K562 (cell line): ENCODE data around the gene ALK. TPM values are rescaled to one million over a fixed set of nuclear protein-coding genes. Genes with fewer than 3 reads are reported as not detected.

Experiments
- ATAC-seq: fragments of 200-7000 bp; cut with Tn5 transposase; 3 replicates; pipeline ENCODE4 v1.9.1; 2020; ENCODE audit warnings: moderate library complexity
- BruUV-seq: library from RNA; stranded (reverse); fragments of 400-500 nt; replicated peaks from 2 replicates; lab custom pipeline; 2021; lab: Mats Ljungman, UMichigan
- CTCF ChIA-PET: fragments of 300-600 bp; formaldehyde crosslinking; extraction: SDS; loops from one replicate; lab custom pipeline; 2021; ENCODE audit warnings: low intra/inter-chr PET ratio; lab: Yijun Ruan, JAX
- POLR2A ChIA-PET: fragments of 300-600, 350-650 bp; sonication (Branson Sonifier 250); formaldehyde crosslinking; extraction: SDS; loops from one replicate; lab custom pipeline; 2021; ENCODE audit warnings: antibody characterized with exemption, inconsistent platforms; lab: Yijun Ruan, JAX
- DNase-seq, 4 experiments: peaks; one replicate each; pipeline versions ENCODE4 v3.0.0 to v3.0.0-alpha.2; 2011 to 2018; ENCODE audit warnings: low spot score in 3 of 4, mixed read lengths in 3 of 4; ENCODE audit errors: extremely low read depth in 1 of 4
- FAIRE-seq: peaks from 2 replicates; lab custom pipeline; 2011; peaks lifted over from hg19 to GRCh38; lab: Jason Lieb, UNC
- H2AFZ ChIP-seq: 2 replicates; pipeline ENCODE4 v1.6.0; 2011; ENCODE audit warnings: low read depth, low read length, control low read depth, inconsistent platforms
- H3K27ac ChIP-seq: fragments of 200-600 bp; 3 replicates; pipeline ENCODE4 v1.8.0; 2011; ENCODE audit warnings: low read depth, mild to moderate bottlenecking, control low read depth, inconsistent platforms, low read length, moderate library complexity, mixed read lengths; ENCODE audit errors: extremely low read depth
- H3K27me3 ChIP-seq, 2 experiments: fragments of 300-600 bp in 1 of 2; 2 replicates in 1 of 2; 3 replicates in 1 of 2; pipeline versions ENCODE4 v1.6.0 to v1.8.0; 2011; ENCODE audit warnings: inconsistent platforms in 2 of 2, low read length in 2 of 2, mild to moderate bottlenecking in 1 of 2, mixed read lengths in 1 of 2, moderate library complexity in 1 of 2; ENCODE audit not compliant: control insufficient read depth in 2 of 2, insufficient read depth in 2 of 2
- H3K36me3 ChIP-seq: fragments of 300-600 bp; 3 replicates; pipeline ENCODE4 v1.8.0; 2011; ENCODE audit warnings: mild to moderate bottlenecking, low read length, inconsistent platforms; ENCODE audit not compliant: control insufficient read depth, insufficient read depth
- H3K4me1 ChIP-seq, 2 experiments: fragments of 200-600 bp in 1 of 2; replicated peaks in 1 of 2; 2 replicates in 1 of 2; 3 replicates in 1 of 2; pipeline versions ENCODE4 v1.5.1 to v1.8.0; 2011; ENCODE audit warnings: inconsistent platforms in 2 of 2, low read length in 2 of 2, mild to moderate bottlenecking in 1 of 2, mixed read lengths in 1 of 2, moderate library complexity in 1 of 2; ENCODE audit not compliant: control insufficient read depth in 2 of 2, insufficient read depth in 2 of 2
- H3K4me2 ChIP-seq: 2 replicates; pipeline ENCODE4 v1.6.1; 2011; ENCODE audit warnings: low read length, control low read depth, inconsistent platforms, mixed read lengths; ENCODE audit not compliant: insufficient read depth
- H3K4me3 ChIP-seq: fragments of 200-600 bp; sonication (generic), shearing (Covaris generic); 2 replicates; pipeline ENCODE4 v1.5.1; 2016; ENCODE audit warnings: control low read depth, inconsistent platforms
- H3K79me2 ChIP-seq: fragments of 200-600 bp; 3 replicates; pipeline ENCODE4 v1.8.0; 2011; ENCODE audit warnings: low read length, inconsistent platforms; ENCODE audit not compliant: control insufficient read depth, insufficient read depth
- H3K9ac ChIP-seq, 2 experiments: 2 replicates each; pipeline versions ENCODE4 v1.6.0 to v1.6.1; 2011; ENCODE audit warnings: low read depth in 2 of 2, low read length in 2 of 2, control low read depth in 1 of 2, inconsistent platforms in 1 of 2, mild to moderate bottlenecking in 1 of 2, mixed read lengths in 1 of 2; ENCODE audit not compliant: insufficient read depth in 1 of 2
- H3K9me1 ChIP-seq: one replicate; pipeline ENCODE4 v1.6.0; 2011; ENCODE audit warnings: inconsistent platforms, mild to moderate bottlenecking, low read length, moderate library complexity; ENCODE audit not compliant: control insufficient read depth, insufficient read depth
- H3K9me3 ChIP-seq: replicated peaks from 2 replicates; pipeline ENCODE4 v1.5.1; 2011; ENCODE audit warnings: low read depth, low read length, inconsistent platforms; ENCODE audit not compliant: control insufficient read depth, insufficient read depth
- H4K20me1 ChIP-seq: replicated peaks from 2 replicates; pipeline ENCODE4 v1.6.1; 2011; ENCODE audit warnings: low read length, inconsistent platforms, mixed read lengths; ENCODE audit not compliant: control insufficient read depth, insufficient read depth
- EHMT2 ChIP-seq: fragments of 450-650 bp; IDR thresholded peaks from 2 replicates; pipeline ENCODE4 v1.6.1; 2018; ENCODE audit warnings: antibody characterized with exemption
- EWSR1 ChIP-seq: fragments of 450-650 bp; IDR thresholded peaks from 2 replicates; pipeline ENCODE4 v1.6.1; 2018; ENCODE audit warnings: borderline replicate concordance, mild to moderate bottlenecking, low read depth, moderate library complexity; ENCODE audit not compliant: partially characterized antibody
- FOS ChIP-seq: IDR thresholded peaks from 3 replicates; pipeline ENCODE4 v1.6.1; 2011; ENCODE audit not compliant: insufficient read length; ENCODE audit errors: extremely low read depth
- HDAC1 ChIP-seq, 2 experiments: fragments of 450-650 bp; IDR thresholded peaks; 2 replicates each; pipeline ENCODE4 v1.6.1; 2016 to 2017; ENCODE audit warnings: inconsistent platforms in 1 of 2, mild to moderate bottlenecking in 1 of 2, moderate library complexity in 1 of 2
- HNRNPL ChIP-seq: fragments of 200-400 bp; formaldehyde crosslinking; IDR thresholded peaks from 2 replicates; pipeline ENCODE4 v1.6.1; 2017; ENCODE audit warnings: low read depth, mild to moderate bottlenecking, low read length
- HNRNPLL ChIP-seq: fragments of 200-400 bp; formaldehyde crosslinking; IDR thresholded peaks from 2 replicates; pipeline ENCODE4 v1.6.1; 2017; ENCODE audit warnings: low read length, low read depth, mild to moderate bottlenecking; ENCODE audit not compliant: poor library complexity, severe bottlenecking
- PYGO2 ChIP-seq: fragments of 450-650 bp; IDR thresholded peaks from 2 replicates; pipeline ENCODE4 v1.6.1; 2016; ENCODE audit warnings: mild to moderate bottlenecking, missing genetic modification characterization, moderate library complexity, missing compliant biosample characterization
- SAP30 ChIP-seq: fragments of 200-600 bp; sonication (generic); IDR thresholded peaks from 2 replicates; pipeline ENCODE4 v1.6.1; 2012; ENCODE audit warnings: borderline replicate concordance, low read depth, mild to moderate bottlenecking, moderate library complexity, low read length, control low read depth, inconsistent platforms; ENCODE audit not compliant: insufficient read depth, poor library complexity, severe bottlenecking
- SIX5 ChIP-seq, 2 experiments: IDR thresholded peaks; 2 replicates each; pipeline ENCODE4 v1.6.1; 2011; ENCODE audit warnings: low read length in 2 of 2, borderline replicate concordance in 1 of 2, low read depth in 1 of 2, mild to moderate bottlenecking in 1 of 2, moderate library complexity in 1 of 2; ENCODE audit not compliant: insufficient read depth in 1 of 2
- SPI1 ChIP-seq: IDR thresholded peaks from 2 replicates; pipeline ENCODE4 v1.6.1; 2011; ENCODE audit warnings: low read depth, low read length, control low read depth, borderline replicate concordance
- SRSF7 ChIP-seq: fragments of 200-400 bp; formaldehyde crosslinking; optimal IDR thresholded peaks from 2 replicates; pipeline ENCODE3; 2017; ENCODE audit warnings: mild to moderate bottlenecking, low read depth, low read length
- ZBTB43 ChIP-seq: sonication (generic); formaldehyde crosslinking; IDR thresholded peaks from 2 replicates; pipeline ENCODE4 v1.8.0; 2023; ENCODE audit warnings: mild to moderate bottlenecking, missing genetic modification reagents
- ZNF124 ChIP-seq: sonication (generic); formaldehyde crosslinking; IDR thresholded peaks from 2 replicates; pipeline ENCODE4 v1.8.1; 2022; ENCODE audit warnings: missing genetic modification reagents
- ZNF174 ChIP-seq: fragments of 250-450 bp; sonication (Bioruptor Pico); IDR thresholded peaks from 2 replicates; pipeline ENCODE4 v1.4.0; 2020; ENCODE audit warnings: mild to moderate bottlenecking
- ZNF384 ChIP-seq: IDR thresholded peaks from 2 replicates; pipeline ENCODE4 v1.6.1; 2012; ENCODE audit warnings: low read depth, low read length, improper control_type of control experiment
- ZNF507 ChIP-seq: conservative IDR thresholded peaks from 2 replicates; pipeline ENCODE4 v1.6.1; 2017; ENCODE audit warnings: missing genetic modification characterization, missing compliant biosample characterization
- WGBS: fragments of 100-300 bp; shearing (Covaris generic); methylation state at CpG from one replicate; pipeline ENCODE4 v1.1.6; 2016; ENCODE audit warnings: low coverage, mixed read lengths; ENCODE audit not compliant: insufficient coverage; ENCODE audit errors: missing lambda C conversion rate; 5-methylcytosine and 5-hydroxymethylcytosine counted together
- in situ Hi-C: fragments of 300-500 bp; cut with MboI; formaldehyde crosslinking; loops from 4 replicates; pipeline ENCODE4 v1.15.0; 2018; ENCODE audit warnings: inconsistent platforms, mixed read lengths
- intact Hi-C: fragments of 100-400 bp; cut with micrococcal nuclease; formaldehyde crosslinking; loops from 2 replicates; pipeline ENCODE4 v1.14.2; 2022
- polyA plus RNA-seq, 8 experiments: library from polyadenylated mRNA; depleted of rRNA in 4 of 8; stranded (reverse) in 5 of 8; unstranded in 3 of 8; fragments of >200 nt; fragmentation: Nextera tagmentation in 2 of 8; fragmentation: Illumina TruSeq in 1 of 8; extraction: Ambion mirVana in 2 of 8; extraction: Trizol in 1 of 8; gene quantifications; 2 replicates each; pipeline versions ENCODE4 v1.2.1 to v1.2.3, GENCODE V29; 2011 to 2014; ENCODE audit warnings: inconsistent platforms in 1 of 8, missing spikeins in 1 of 8
- total RNA-seq, 7 experiments: library from RNA; depleted of rRNA in 6 of 7; stranded (reverse); fragments of >200 nt in 6 of 7; fragmentation: Illumina TruSeq in 2 of 7; extraction: Trizol in 2 of 7; gene quantifications; 2 replicates each; pipeline versions ENCODE4 v1.2.1 to v1.2.3, GENCODE V29; 2011 to 2021; ENCODE audit warnings: low replicate concordance in 1 of 7
- TF ChIP-seq, protein P1 (sequence below), 2 experiments: fragments of 450-650 bp; IDR thresholded peaks; 2 replicates each; pipeline ENCODE4 v1.6.1; 2016

Gene ALK
- total and polyA plus RNA-seq, 9 of the 15 experiments (the other 6 are each of a cell fraction or from before 2014, with no cell fraction given): not detected

- TF ChIP-seq HNRNPL (no peak), ZNF174 (CRISPR knock-in tag) (no peak), SPI1 (no peak), SAP30 (no peak), HNRNPLL (no peak), PYGO2 (no peak), SRSF7 (no peak), EWSR1 (no peak), FOS (no peak), ZNF124 (CRISPR knock-in tag) (no peak), SIX5 (IDR thresholded peaks at IDR 0.05; ENCODE audit: borderline replicate concordance in 1 of 2, insufficient read depth in 1 of 2, low read depth in 1 of 2, low read length in 2 of 2) (no peak), ZNF507 (tag) (no peak), ZNF384 (no peak), EHMT2 (no peak), HDAC1 (IDR thresholded peaks at IDR 0.05) (no peak), ZBTB43 (no peak)
- TF ChIP-seq, protein P1, sequence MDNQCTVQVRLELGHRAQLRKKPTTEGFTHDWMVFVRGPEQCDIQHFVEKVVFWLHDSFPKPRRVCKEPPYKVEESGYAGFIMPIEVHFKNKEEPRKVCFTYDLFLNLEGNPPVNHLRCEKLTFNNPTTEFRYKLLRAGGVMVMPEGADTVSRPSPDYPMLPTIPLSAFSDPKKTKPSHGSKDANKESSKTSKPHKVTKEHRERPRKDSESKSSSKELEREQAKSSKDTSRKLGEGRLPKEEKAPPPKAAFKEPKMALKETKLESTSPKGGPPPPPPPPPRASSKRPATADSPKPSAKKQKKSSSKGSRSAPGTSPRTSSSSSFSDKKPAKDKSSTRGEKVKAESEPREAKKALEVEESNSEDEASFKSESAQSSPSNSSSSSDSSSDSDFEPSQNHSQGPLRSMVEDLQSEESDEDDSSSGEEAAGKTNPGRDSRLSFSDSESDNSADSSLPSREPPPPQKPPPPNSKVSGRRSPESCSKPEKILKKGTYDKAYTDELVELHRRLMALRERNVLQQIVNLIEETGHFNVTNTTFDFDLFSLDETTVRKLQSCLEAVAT (IDR thresholded peaks at IDR 0.05): no peak
- TF ChIP-seq, all 486 proteins: peak for 0
- no peaks in the 10 kb centered on the region for H3K4me1 ChIP-seq
- no TSS peak for BruUV-seq
- no peak overlapping the region for H3K4me2 ChIP-seq
- POLR2A ChIA-PET: no interaction called here
- H3K79me2 ChIP-seq: no peaks in the 10 kb centered on the region
- peaks cover 0 to 9% of the 10 kb centered on the region in 2 experiments; a peak in 2 of 5 replicates for H3K27me3 ChIP-seq
- H3K4me3 ChIP-seq: no peak overlapping the region
- DNase-seq (no peak), FAIRE-seq (no peak), ATAC-seq (no peak)
- no peak overlapping the region for H2AFZ ChIP-seq
- H3K27ac ChIP-seq: no peak overlapping the region
- intact Hi-C loops: no loop called here
- WGBS: 0% methylated on average over 2 of the region's 2 CpGs
- no peak overlapping the region for H3K9ac ChIP-seq
- no peaks in the 10 kb centered on the region for H3K9me1 ChIP-seq
- in situ Hi-C loops: no loop called here
- CTCF ChIA-PET: no interaction called here
- H4K20me1 ChIP-seq: 0 out of 2 replicates have a peak, but pooled peaks cover 3% of the 10 kb centered on the region
- no peaks in the 10 kb centered on the region for H3K36me3 ChIP-seq
- H3K9me3 ChIP-seq: no peaks in the 10 kb centered on the region
Observed at GRCh38 chr2:29525921-29526320, 395.5 kb downstream of the ALK start.
